ENCODE results near the gene TMSB4X. TPM values are rescaled to one million over a fixed set of nuclear protein-coding genes. Genes with fewer than 3 reads are reported as not detected.

Gene TMSB4X
- total and polyA plus RNA-seq, 8 donors = 460 to 2,276 (median 1,009) TPM

- no peaks in the 10 kb centered on the region for H3K9me3 ChIP-seq
- H3K4me3 ChIP-seq = no peak overlapping the region
- intact Hi-C loops (cut with DNase I) = no loop called here
- H3K36me3 ChIP-seq = no peaks in the 10 kb centered on the region
- FAIRE-seq (no peak), ATAC-seq (no peak), DNase-seq (no peak)
- WGBS, 2 donors = 88 to 97% methylated on average over 3 of the region's 3 CpGs
- peaks cover 0 to 5% (median 2%) of the 10 kb centered on the region in 3 donors for H3K4me1 ChIP-seq
- no peak overlapping the region for H3K27ac ChIP-seq
- no peaks in the 10 kb centered on the region for H3K27me3 ChIP-seq
- TF ChIP-seq, protein P1, sequence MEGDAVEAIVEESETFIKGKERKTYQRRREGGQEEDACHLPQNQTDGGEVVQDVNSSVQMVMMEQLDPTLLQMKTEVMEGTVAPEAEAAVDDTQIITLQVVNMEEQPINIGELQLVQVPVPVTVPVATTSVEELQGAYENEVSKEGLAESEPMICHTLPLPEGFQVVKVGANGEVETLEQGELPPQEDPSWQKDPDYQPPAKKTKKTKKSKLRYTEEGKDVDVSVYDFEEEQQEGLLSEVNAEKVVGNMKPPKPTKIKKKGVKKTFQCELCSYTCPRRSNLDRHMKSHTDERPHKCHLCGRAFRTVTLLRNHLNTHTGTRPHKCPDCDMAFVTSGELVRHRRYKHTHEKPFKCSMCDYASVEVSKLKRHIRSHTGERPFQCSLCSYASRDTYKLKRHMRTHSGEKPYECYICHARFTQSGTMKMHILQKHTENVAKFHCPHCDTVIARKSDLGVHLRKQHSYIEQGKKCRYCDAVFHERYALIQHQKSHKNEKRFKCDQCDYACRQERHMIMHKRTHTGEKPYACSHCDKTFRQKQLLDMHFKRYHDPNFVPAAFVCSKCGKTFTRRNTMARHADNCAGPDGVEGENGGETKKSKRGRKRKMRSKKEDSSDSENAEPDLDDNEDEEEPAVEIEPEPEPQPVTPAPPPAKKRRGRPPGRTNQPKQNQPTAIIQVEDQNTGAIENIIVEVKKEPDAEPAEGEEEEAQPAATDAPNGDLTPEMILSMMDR (IDR thresholded peaks at IDR 0.05) = no peak
Measured at GRCh38 chrX:13023567-13023966, 48.7 kb downstream of the TMSB4X start.

DNA sequence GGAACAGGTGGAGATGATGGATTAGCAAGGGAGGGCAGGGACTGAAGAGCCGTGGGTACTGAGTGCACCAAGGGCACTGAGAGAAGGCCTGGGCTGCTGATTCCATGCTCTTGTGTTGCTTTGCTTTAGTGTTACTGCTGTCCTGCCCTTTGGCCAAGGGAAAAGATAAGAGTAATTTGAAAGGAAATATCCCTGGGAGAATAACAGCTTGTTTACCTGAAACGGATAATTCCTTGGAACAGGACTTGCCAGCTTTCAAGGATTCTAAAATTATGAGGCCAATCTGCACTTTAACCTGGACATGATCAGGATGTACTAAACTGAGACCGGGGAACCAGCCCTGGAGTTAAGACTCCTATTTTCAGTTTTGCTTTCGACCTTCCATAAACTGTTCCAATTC is 49.1 kb downstream of the TMSB4X start:
- intact Hi-C loops (cut with DNase I) = no loop called here
- peaks cover 0 to 9% (median 7%) of the 10 kb centered on the region in 3 donors for H3K4me1 ChIP-seq
- TF ChIP-seq, protein P1 (IDR thresholded peaks at IDR 0.05) = no peak
- FAIRE-seq (no peak), ATAC-seq (peak; percentile 51 to 70 (median 59)), DNase-seq (no peak)
- no peaks in the 10 kb centered on the region for H3K9me3 ChIP-seq
- no peak overlapping the region for H3K4me3 ChIP-seq
- 28 to 52% methylated on average over 4 of the region's 4 CpGs for WGBS, 2 donors
- H3K36me3 ChIP-seq = no peaks in the 10 kb centered on the region
- no peaks in the 10 kb centered on the region for H3K27me3 ChIP-seq
- H3K27ac ChIP-seq = no peak overlapping the region

DNA sequence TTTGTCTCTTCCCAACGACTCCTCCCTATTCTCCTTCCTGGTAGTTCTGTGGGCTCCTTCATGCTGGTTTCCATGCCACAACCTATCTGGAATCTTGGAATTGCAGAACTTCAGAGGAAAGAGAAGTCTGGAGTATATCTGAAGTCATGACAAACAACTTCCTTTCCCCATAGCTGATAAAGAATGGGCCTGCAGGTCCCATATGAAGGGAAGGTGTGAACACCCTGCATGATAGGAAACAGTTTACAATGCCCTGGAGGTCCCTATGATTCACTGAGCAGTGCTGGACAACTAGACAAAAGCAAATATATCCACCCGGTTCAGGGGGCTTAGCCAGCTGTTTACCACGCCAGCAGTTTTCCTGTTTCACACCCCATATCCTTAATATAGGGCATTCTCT is 50.1 kb downstream of the TMSB4X start:
- no peak for ATAC-seq
- Histone ChIP-seq H3K27me3 (no peaks in the 10 kb centered on the region), H3K36me3 (no peaks in the 10 kb centered on the region), H3K27ac (no peak overlapping the region), H3K4me1 (peaks cover 0 to 14% (median 11%) of the 10 kb centered on the region in 3 donors), H3K9me3 (no peaks in the 10 kb centered on the region), H3K4me3 (no peak overlapping the region)
- FAIRE-seq = no peak
- WGBS, 2 donors = 79 to 84% methylated on average over 3 of the region's 3 CpGs
- no peak for DNase-seq
- intact Hi-C loops (cut with DNase I) = no loop called here
- TF ChIP-seq, protein P1 (IDR thresholded peaks at IDR 0.05) = no peak

Other genes with a start within 250 kb of the TMSB4X start
- gene PRPS2, start 183.7 kb upstream of the TMSB4X start, total RNA-seq = 10 to 100 TPM; 32.6 to 57.7 (median 42.6) TPM
- 10 to 100 TPM; 19.3 to 21.4 TPM for gene PRPS2, start 183.7 kb upstream of the TMSB4X start, polyA plus RNA-seq
- gene TLR7, start 108.0 kb upstream of the TMSB4X start, total RNA-seq = 1 to 10 TPM in 2 of 6 donors, under 1 TPM in 4; 0.05 to 5.1 (median 0.22) TPM
- gene TLR7, start 108.0 kb upstream of the TMSB4X start, polyA plus RNA-seq = under 1 TPM; 0.08 to 0.09 TPM
- 1 to 10 TPM in 2 of 6 donors, under 1 TPM in 4; 0.05 to 2.0 (median 0.47) TPM for gene TLR8, start 68.5 kb upstream of the TMSB4X start, total RNA-seq
- under 1 TPM; 0.04 to 0.05 TPM for gene TLR8, start 68.5 kb upstream of the TMSB4X start, polyA plus RNA-seq
- not detected for gene FAM9C, start 69.5 kb downstream of the TMSB4X start, total RNA-seq
- not detected for gene FAM9C, start 69.5 kb downstream of the TMSB4X start, polyA plus RNA-seq

All from pancreas (tissue), 10 donors.